Spleen (tissue), 11 donors: ENCODE measurements around the gene CNN1. TPM values are rescaled to one million over a fixed set of nuclear protein-coding genes. Genes with fewer than 3 reads are reported as not detected.

Experiments used
- DNase-seq: peaks from one replicate; pipeline ENCODE4 v3.0.0-alpha.2; 2020
- H3K27ac ChIP-seq, 8 donors: fragments of 200-600 bp; sonication (generic) in 7 of 8; 1 replicate in 4 of 8; 2 replicates in 4 of 8; pipeline versions ENCODE4 v1.5.0 to v1.8.0; 2016 to 2021; ENCODE audit warnings: inconsistent platforms in 4 of 8, mild to moderate bottlenecking in 4 of 8, moderate library complexity in 1 of 8
- H3K27me3 ChIP-seq, 7 donors: fragments of 200-600 bp; sonication (generic) in 6 of 7; replicated peaks in 1 of 7; 1 replicate in 4 of 7; 2 replicates in 3 of 7; pipeline versions ENCODE4 v1.5.0 to v1.8.0; 2016 to 2021; ENCODE audit warnings: inconsistent platforms in 3 of 7, mild to moderate bottlenecking in 1 of 7
- H3K36me3 ChIP-seq, 6 donors: fragments of 200-600 bp; sonication (generic) in 5 of 6; 1 replicate in 4 of 6; 2 replicates in 2 of 6; pipeline versions ENCODE4 v1.5.0 to v1.8.0; 2016 to 2021; ENCODE audit warnings: inconsistent platforms in 2 of 6
- H3K4me1 ChIP-seq, 6 donors: fragments of 200-600 bp; sonication (generic) in 5 of 6; 1 replicate in 3 of 6; 2 replicates in 3 of 6; pipeline versions ENCODE4 v1.5.0 to v1.8.0; 2016 to 2021; ENCODE audit warnings: inconsistent platforms in 3 of 6
- H3K4me3 ChIP-seq, 8 donors: fragments of 200-600 bp; sonication (generic) in 7 of 8; 1 replicate in 4 of 8; 2 replicates in 4 of 8; pipeline versions ENCODE4 v1.5.0 to v1.8.0; 2016 to 2021; ENCODE audit warnings: inconsistent platforms in 4 of 8, mild to moderate bottlenecking in 4 of 8, moderate library complexity in 2 of 8
- H3K9me3 ChIP-seq, 8 donors: fragments of 200-600 bp; sonication (generic) in 7 of 8; 1 replicate in 4 of 8; 2 replicates in 4 of 8; pipeline versions ENCODE4 v1.5.0 to v1.8.0; 2016 to 2021; ENCODE audit warnings: inconsistent platforms in 4 of 8
- POLR2A ChIP-seq, 3 donors: fragments of 450-650 bp; IDR thresholded peaks; one replicate each; pipeline ENCODE4 v1.5.1; 2017; ENCODE audit warnings: antibody characterized with exemption in 3 of 3, mild to moderate bottlenecking in 1 of 3
- POLR2AphosphoS5 ChIP-seq, 3 donors: sonication (generic); formaldehyde crosslinking; IDR thresholded peaks; one replicate each; pipeline ENCODE4 v1.5.1; 2017; ENCODE audit warnings: antibody characterized with exemption in 3 of 3
- whole genome bisulfite sequencing, 5 donors: extraction: QIAGEN DNeasy Blood & Tissue Kit in 3 of 5; methylation state at CpG; one replicate each; pipeline versions ENCODE4 v1.1.5 to v1.1.7; 2013 to 2018; 5-methylcytosine and 5-hydroxymethylcytosine counted together
- intact Hi-C: fragments of 100-400 bp; cut with DNase I; formaldehyde crosslinking; loops from one replicate; pipeline ENCODE4 v1.15.0; 2023; ENCODE audit warnings: low total_unique reads
- polyA plus RNA-seq, 3 donors: library from polyadenylated mRNA; stranded (reverse); fragments of 200-250 nt; gene quantifications; one replicate each; pipeline ENCODE4 v1.2.1, GENCODE V29; 2013
- total RNA-seq, 7 donors: library from RNA; depleted of rRNA in 3 of 7; stranded (reverse); fragments of >200 nt in 3 of 7; fragmentation: NEBNext Ultra II Directional in 4 of 7; extraction: Animal tissue kit (Norgen Biotek cat#: 25700) in 4 of 7; gene quantifications; one replicate each; pipeline versions ENCODE4 v1.1.0 to v1.2.1, GENCODE V29; 2016 to 2021
- TF ChIP-seq, protein P1 (sequence below), 11 experiments: fragments of 200-600 bp in 7 of 11; fragments of 450-650 bp in 4 of 11; sonication (generic) in 4 of 11; IDR thresholded peaks in 8 of 11; conservative IDR thresholded peaks in 3 of 11; 1 replicate in 7 of 11; 2 replicates in 4 of 11; pipeline versions ENCODE4 v1.4.0 to v1.8.0; 2016 to 2021; ENCODE audit warnings: antibody characterized with exemption in 11 of 11, inconsistent platforms in 4 of 11, mild to moderate bottlenecking in 1 of 11
- donor health status: healthy with polysubstance abuse.
- donor health status: DM: no; HTN: no; CAD: no; lungs with moderate emphysema.
- donor health status: DM: no; HTN: no; CAD: no.
- donor health status: Bipolar disorder and iron deficiency.
- donor health status: healthy.
- donor health status: DM: no; HTN: no; CAD: no.
- donor health status: DM: yes; HTN: yes; CAD: no.

CNN1 gene
- total and polyA plus RNA-seq, 10 donors, result 1.5 to 13.0 (median 8.2) TPM

DNA sequence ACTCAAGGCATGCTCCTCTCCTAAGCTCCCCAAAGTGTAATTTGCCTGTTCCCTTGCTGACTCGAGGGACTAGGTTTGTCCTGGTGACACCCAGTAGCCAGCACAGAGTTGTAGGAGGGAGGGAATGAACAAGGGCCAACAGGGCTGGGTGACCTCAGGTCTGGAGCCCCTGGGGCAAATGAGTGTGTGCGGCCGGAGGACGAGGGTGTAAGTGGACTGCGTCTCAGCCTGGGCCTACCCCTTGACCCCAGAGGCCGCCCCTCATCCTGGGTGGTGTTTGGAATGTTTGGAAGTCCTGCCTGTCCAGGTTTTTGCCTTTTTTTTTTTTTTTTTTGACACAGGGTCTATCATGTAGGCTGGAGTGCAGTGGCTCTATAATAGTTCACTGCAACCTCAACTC is 31.7 kb upstream of the CNN1 start:
- 88 to 98% (median 93%) methylated on average over 6 of the region's 6 CpGs for WGBS, 5 donors
- Histone ChIP-seq H3K27me3 (no peaks in the 10 kb centered on the region), H3K9me3 (no peaks in the 10 kb centered on the region), H3K4me1 (peaks cover 4 to 23% (median 16%) of the 10 kb centered on the region in 6 donors), H3K4me3 (peak overlapping the region in 1 of 8 donors; percentile 100), H3K36me3 (peaks cover 0 to 35% (median 8%) of the 10 kb centered on the region in 6 donors), H3K27ac (no peak overlapping the region)
- intact Hi-C loops, result no loop called here
- DNase-seq, result no peak
- TF ChIP-seq, protein P1, sequence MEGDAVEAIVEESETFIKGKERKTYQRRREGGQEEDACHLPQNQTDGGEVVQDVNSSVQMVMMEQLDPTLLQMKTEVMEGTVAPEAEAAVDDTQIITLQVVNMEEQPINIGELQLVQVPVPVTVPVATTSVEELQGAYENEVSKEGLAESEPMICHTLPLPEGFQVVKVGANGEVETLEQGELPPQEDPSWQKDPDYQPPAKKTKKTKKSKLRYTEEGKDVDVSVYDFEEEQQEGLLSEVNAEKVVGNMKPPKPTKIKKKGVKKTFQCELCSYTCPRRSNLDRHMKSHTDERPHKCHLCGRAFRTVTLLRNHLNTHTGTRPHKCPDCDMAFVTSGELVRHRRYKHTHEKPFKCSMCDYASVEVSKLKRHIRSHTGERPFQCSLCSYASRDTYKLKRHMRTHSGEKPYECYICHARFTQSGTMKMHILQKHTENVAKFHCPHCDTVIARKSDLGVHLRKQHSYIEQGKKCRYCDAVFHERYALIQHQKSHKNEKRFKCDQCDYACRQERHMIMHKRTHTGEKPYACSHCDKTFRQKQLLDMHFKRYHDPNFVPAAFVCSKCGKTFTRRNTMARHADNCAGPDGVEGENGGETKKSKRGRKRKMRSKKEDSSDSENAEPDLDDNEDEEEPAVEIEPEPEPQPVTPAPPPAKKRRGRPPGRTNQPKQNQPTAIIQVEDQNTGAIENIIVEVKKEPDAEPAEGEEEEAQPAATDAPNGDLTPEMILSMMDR (IDR thresholded peaks at IDR 0.05 in 8 of 11, conservative IDR thresholded peaks at IDR 0.05 in 3 of 11), result no peak
- TF ChIP-seq POLR2A (IDR thresholded peaks at IDR 0.05) (no peak), POLR2AphosphoS5 (IDR thresholded peaks at IDR 0.05) (no peak)

DNA sequence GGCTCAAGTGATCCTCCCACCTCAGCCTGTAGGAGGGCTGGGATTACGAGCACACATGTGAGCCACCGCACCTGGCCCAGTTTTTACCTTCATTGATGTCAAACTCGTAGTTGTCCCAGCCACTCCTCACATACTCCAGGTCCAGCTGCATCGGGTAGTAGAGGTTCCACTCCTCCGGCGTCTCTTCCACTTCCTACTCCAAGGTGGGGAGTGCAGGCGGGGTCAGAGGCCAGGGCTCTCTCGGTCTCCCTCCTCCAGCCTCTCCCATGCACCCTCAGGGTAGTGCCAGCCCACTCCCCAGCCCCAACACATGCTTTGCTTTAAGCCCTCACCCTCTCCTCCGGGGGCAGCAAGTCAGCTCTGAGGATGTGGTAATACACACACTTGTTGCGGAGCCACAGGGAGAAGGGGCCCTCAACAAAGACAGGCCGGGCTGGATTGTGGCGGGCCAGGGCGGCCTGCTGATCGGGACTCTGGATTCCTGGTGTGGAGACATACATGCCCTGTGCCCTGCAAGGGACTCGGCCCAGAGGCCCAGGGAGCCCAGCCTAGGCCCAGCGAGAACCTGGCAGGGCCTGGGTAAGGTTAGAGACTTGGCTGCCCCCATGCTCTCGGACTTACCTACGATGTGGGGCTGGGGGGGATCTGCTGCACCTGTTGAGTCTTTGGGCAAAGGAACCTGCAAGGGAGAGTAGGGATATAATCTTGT is 31.1 kb upstream of the CNN1 start:
- TF ChIP-seq, protein P1 (IDR thresholded peaks at IDR 0.05 in 8 of 11, conservative IDR thresholded peaks at IDR 0.05 in 3 of 11), result no peak
- TF ChIP-seq POLR2AphosphoS5 (IDR thresholded peaks at IDR 0.05) (peak in 1 of 3 donors; percentile 9), POLR2A (IDR thresholded peaks at IDR 0.05) (no peak)
- intact Hi-C loops, result no loop called here
- Histone ChIP-seq H3K4me1 (peaks cover 4 to 23% (median 16%) of the 10 kb centered on the region in 6 donors), H3K4me3 (no peak overlapping the region), H3K36me3 (peaks cover 0 to 35% (median 13%) of the 10 kb centered on the region in 6 donors), H3K27me3 (no peaks in the 10 kb centered on the region), H3K9me3 (no peaks in the 10 kb centered on the region), H3K27ac (no peak overlapping the region)
- DNase-seq, result no peak
- WGBS, 5 donors, result 89 to 95% (median 92%) methylated on average over 14 to 18 of the region's 18 CpGs

GRCh38 chr19:11510444-11510843 is 28.2 kb upstream of the CNN1 start:
- intact Hi-C loops, result no loop called here
- no peak for DNase-seq
- 87 to 96% (median 96%) methylated on average over 8 of the region's 8 CpGs for WGBS, 5 donors
- peaks cover 4 to 13% (median 7%) of the 10 kb centered on the region in 6 donors for H3K4me1 ChIP-seq
- H3K27me3 ChIP-seq, result no peaks in the 10 kb centered on the region
- H3K36me3 ChIP-seq, result peaks cover 0 to 62% (median 31%) of the 10 kb centered on the region in 6 donors
- H3K9me3 ChIP-seq, result no peaks in the 10 kb centered on the region
- H3K27ac ChIP-seq, result no peak overlapping the region
- TF ChIP-seq, protein P1 (IDR thresholded peaks at IDR 0.05 in 8 of 11, conservative IDR thresholded peaks at IDR 0.05 in 3 of 11), result no peak
- TF ChIP-seq POLR2AphosphoS5 (IDR thresholded peaks at IDR 0.05) (no peak), POLR2A (IDR thresholded peaks at IDR 0.05) (no peak)
- H3K4me3 ChIP-seq, result no peak overlapping the region

GRCh38 chr19:11513946-11514345 is 24.7 kb upstream of the CNN1 start:
- no peak for DNase-seq
- 94 to 97% (median 96%) methylated on average over 13 to 20 of the region's 20 CpGs for WGBS, 5 donors
- H3K36me3 ChIP-seq, result peaks cover 0 to 91% (median 52%) of the 10 kb centered on the region in 6 donors

More at GRCh38 chr19:11513946-11514345, 24.7 kb upstream of the CNN1 start:
- Histone ChIP-seq H3K27me3 (no peaks in the 10 kb centered on the region), H3K27ac (no peak overlapping the region), H3K9me3 (no peaks in the 10 kb centered on the region), H3K4me3 (no peak overlapping the region), H3K4me1 (no peaks in the 10 kb centered on the region)
- intact Hi-C loops, result no loop called here
- TF ChIP-seq POLR2A (IDR thresholded peaks at IDR 0.05) (no peak), POLR2AphosphoS5 (IDR thresholded peaks at IDR 0.05) (no peak)
